HTR-8/SVneo (cell line): ENCODE results near the gene PATZ1.

Source experiments
- DNase-seq: peaks from one replicate; pipeline ENCODE4 v3.0.0; 2011; ENCODE audit warnings: low spot score, mixed read lengths; ENCODE audit not compliant: insufficient read length
- FAIRE-seq: peaks from 2 replicates; lab custom pipeline; 2011; peaks lifted over from hg19 to GRCh38; lab: Jason Lieb, UNC

Gene PATZ1

GRCh38 chr22:31286360-31287255 lies 59.5 kb downstream of the PATZ1 start:
- FAIRE-seq = no peak
- no peak for DNase-seq

GRCh38 chr22:31284281-31285155 lies 61.6 kb downstream of the PATZ1 start:
- FAIRE-seq (no peak), DNase-seq (no peak)

GRCh38 chr22:31282748-31283468 lies 63.2 kb downstream of the PATZ1 start:
- FAIRE-seq (no peak), DNase-seq (no peak)

GRCh38 chr22:31281733-31282132 lies 64.4 kb downstream of the PATZ1 start:
- FAIRE-seq = no peak
- DNase-seq = no peak

GRCh38 chr22:31279821-31280505 lies 66.2 kb downstream of the PATZ1 start:
- DNase-seq (no peak), FAIRE-seq (no peak)

- no peak for FAIRE-seq
Observed at GRCh38 chr22:31279327-31279669, 66.8 kb downstream of the PATZ1 start.

GRCh38 chr22:31278626-31279326 lies 67.4 kb downstream of the PATZ1 start:
- FAIRE-seq = no peak

More at GRCh38 chr22:31279327-31279669, 66.8 kb downstream of the PATZ1 start:
- no peak for DNase-seq

GRCh38 chr22:31278151-31278621 lies 68.0 kb downstream of the PATZ1 start:
- no peak for DNase-seq
- FAIRE-seq = no peak

More at GRCh38 chr22:31278626-31279326, 67.4 kb downstream of the PATZ1 start:
- DNase-seq = no peak

GRCh38 chr22:31277741-31278140 lies 68.4 kb downstream of the PATZ1 start:
- no peak for FAIRE-seq
- no peak for DNase-seq

GRCh38 chr22:31276426-31277167 lies 69.5 kb downstream of the PATZ1 start:
- no peak for DNase-seq
- no peak for FAIRE-seq
